ENCODE data around the gene ATP11C. TPM values are rescaled to one million over a fixed set of nuclear protein-coding genes. Genes with fewer than 3 reads are reported as not detected.

The ATP11C gene
- total and polyA plus RNA-seq, 2 experiments from 2014 or later: 44.0 to 90.7 TPM

DNA sequence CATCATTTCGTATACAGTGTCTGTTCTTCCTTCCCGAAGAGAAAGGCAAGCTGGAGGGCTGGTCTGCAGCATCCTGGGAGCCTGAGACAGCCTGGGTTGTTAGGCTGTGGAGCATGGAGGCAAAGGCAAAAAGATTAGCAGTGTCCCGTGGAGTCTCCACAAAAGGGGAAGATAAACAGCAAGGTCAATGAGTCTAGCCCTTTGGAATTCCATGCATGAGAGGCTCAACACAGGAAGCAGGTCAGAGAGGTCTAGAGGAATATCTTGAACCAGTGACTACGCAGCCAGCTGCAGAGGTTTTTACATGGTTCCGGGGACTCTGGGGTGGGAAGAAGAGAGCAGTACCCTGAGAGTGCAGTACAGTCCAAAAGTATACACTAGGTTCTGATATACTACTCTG is 212.7 kb downstream of the ATP11C start (continued):
- TF ChIP-seq, protein P1, sequence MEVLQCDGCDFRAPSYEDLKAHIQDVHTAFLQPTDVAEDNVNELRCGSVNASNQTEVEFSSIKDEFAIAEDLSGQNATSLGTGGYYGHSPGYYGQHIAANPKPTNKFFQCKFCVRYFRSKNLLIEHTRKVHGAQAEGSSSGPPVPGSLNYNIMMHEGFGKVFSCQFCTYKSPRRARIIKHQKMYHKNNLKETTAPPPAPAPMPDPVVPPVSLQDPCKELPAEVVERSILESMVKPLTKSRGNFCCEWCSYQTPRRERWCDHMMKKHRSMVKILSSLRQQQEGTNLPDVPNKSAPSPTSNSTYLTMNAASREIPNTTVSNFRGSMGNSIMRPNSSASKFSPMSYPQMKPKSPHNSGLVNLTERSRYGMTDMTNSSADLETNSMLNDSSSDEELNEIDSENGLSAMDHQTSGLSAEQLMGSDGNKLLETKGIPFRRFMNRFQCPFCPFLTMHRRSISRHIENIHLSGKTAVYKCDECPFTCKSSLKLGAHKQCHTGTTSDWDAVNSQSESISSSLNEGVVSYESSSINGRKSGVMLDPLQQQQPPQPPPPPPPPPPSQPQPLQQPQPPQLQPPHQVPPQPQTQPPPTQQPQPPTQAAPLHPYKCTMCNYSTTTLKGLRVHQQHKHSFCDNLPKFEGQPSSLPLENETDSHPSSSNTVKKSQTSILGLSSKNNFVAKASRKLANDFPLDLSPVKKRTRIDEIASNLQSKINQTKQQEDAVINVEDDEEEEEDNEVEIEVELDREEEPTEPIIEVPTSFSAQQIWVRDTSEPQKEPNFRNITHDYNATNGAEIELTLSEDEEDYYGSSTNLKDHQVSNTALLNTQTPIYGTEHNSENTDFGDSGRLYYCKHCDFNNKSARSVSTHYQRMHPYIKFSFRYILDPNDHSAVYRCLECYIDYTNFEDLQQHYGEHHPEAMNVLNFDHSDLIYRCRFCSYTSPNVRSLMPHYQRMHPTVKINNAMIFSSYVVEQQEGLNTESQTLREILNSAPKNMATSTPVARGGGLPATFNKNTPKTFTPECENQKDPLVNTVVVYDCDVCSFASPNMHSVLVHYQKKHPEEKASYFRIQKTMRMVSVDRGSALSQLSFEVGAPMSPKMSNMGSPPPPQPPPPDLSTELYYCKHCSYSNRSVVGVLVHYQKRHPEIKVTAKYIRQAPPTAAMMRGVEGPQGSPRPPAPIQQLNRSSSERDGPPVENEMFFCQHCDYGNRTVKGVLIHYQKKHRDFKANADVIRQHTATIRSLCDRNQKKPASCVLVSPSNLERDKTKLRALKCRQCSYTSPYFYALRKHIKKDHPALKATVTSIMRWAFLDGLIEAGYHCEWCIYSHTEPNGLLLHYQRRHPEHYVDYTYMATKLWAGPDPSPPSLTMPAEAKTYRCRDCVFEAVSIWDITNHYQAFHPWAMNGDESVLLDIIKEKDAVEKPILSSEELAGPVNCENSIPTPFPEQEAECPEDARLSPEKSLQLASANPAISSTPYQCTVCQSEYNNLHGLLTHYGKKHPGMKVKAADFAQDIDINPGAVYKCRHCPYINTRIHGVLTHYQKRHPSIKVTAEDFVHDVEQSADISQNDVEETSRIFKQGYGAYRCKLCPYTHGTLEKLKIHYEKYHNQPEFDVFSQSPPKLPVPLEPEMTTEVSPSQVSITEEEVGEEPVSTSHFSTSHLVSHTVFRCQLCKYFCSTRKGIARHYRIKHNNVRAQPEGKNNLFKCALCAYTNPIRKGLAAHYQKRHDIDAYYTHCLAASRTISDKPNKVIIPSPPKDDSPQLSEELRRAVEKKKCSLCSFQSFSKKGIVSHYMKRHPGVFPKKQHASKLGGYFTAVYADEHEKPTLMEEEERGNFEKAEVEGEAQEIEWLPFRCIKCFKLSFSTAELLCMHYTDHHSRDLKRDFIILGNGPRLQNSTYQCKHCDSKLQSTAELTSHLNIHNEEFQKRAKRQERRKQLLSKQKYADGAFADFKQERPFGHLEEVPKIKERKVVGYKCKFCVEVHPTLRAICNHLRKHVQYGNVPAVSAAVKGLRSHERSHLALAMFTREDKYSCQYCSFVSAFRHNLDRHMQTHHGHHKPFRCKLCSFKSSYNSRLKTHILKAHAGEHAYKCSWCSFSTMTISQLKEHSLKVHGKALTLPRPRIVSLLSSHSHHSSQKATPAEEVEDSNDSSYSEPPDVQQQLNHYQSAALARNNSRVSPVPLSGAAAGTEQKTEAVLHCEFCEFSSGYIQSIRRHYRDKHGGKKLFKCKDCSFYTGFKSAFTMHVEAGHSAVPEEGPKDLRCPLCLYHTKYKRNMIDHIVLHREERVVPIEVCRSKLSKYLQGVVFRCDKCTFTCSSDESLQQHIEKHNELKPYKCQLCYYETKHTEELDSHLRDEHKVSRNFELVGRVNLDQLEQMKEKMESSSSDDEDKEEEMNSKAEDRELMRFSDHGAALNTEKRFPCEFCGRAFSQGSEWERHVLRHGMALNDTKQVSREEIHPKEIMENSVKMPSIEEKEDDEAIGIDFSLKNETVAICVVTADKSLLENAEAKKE (CRISPR knock-in tag; IDR thresholded peaks at IDR 0.05): peak; percentile 71
- no peak for TF ChIP-seq POLR2AphosphoS5 (IDR thresholded peaks at IDR 0.05; ENCODE audit: low read depth)

DNA sequence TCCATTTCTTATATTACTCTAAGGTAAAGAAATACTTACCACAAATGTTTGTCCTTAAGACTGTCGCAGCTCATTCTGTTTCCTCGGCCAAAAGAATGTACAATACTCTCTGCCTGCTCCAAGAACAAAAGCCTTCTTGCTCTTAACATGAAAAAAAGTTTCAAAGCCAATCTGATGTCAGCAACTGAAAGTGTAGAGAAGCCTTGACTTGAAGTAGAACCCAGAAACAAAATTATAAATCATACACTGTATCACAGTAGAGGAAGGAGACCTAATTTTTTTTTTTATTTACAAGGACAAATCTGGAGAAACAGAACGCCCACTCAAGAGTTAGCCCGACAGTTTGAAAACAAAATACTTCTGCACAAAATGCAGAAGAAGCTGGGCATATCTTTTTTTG is 224.8 kb downstream of the ATP11C start, which contains the start of gene MCF2:
MCF2 (minus strand) TSS at position 101 of the 400 bp plus-strand sequence. CDS start 56,423 bp downstream, outside the sequence.
- H3F3A ChIP-seq (replicated peaks; ENCODE audit: low read depth): no peaks in the 10 kb centered on the region
- no peaks in the 10 kb centered on the region for H3K4me1 Mint-ChIP-seq
- no peak within 1 kb of the TSS for H3K4me3 Mint-ChIP-seq
- no peaks in the 10 kb centered on the region for H3K36me3 ChIP-seq (ENCODE audit: insufficient read depth)
- H3K4me2 ChIP-seq: no peak within 1 kb of the TSS
- no peaks in the 10 kb centered on the region for H3K79me2 ChIP-seq (replicated peaks; ENCODE audit: insufficient read depth)
- DNase-seq (ENCODE audit: low spot score) (no peak), ATAC-seq (no peak)
- H3K36me3 Mint-ChIP-seq (ENCODE audit: low read depth): no peaks in the 10 kb centered on the region
- H2AFZ ChIP-seq: no peak within 1 kb of the TSS
- no peaks in the 10 kb centered on the region for H4K20me1 ChIP-seq (replicated peaks; ENCODE audit: insufficient read depth)
- H3K9me2 ChIP-seq (ENCODE audit: insufficient read depth): no peaks in the 10 kb centered on the region
- H3K4me3 ChIP-seq: no peak within 1 kb of the TSS
- H3K27me3 ChIP-seq (ENCODE audit: insufficient read depth): no peaks in the 10 kb centered on the region
- H3K27me3 Mint-ChIP-seq (ENCODE audit: insufficient read depth, low read depth, poor library complexity): no peaks in the 10 kb centered on the region
- no peak within 1 kb of the TSS for H3K27ac Mint-ChIP-seq
- H3K9me3 Mint-ChIP-seq: no peaks in the 10 kb centered on the region
- H3K27ac ChIP-seq (ENCODE audit: low read depth): no peak within 1 kb of the TSS
- H3K4me1 ChIP-seq (ENCODE audit: insufficient read depth): no peaks in the 10 kb centered on the region
- TF ChIP-seq EZH2phosphoT487 (IDR thresholded peaks at IDR 0.05; ENCODE audit: unreplicated experiment) (no peak), EZH2 (IDR thresholded peaks at IDR 0.05; ENCODE audit: low read depth, unreplicated experiment) (no peak), ZNF331 (CRISPR knock-in tag; IDR thresholded peaks at IDR 0.05; ENCODE audit: low read depth) (no peak), POLR2AphosphoS5 (IDR thresholded peaks at IDR 0.05; ENCODE audit: low read depth) (no peak), CREB1 (CRISPR knock-in tag; IDR thresholded peaks at IDR 0.05; ENCODE audit: low read depth) (no peak), ZNF114 (CRISPR knock-in tag; IDR thresholded peaks at IDR 0.05) (no peak)

Data from GM23338 (cell line).